ENCODE measurements around the gene DRAM1. TPM values are rescaled to one million over a fixed set of nuclear protein-coding genes. Genes with fewer than 3 reads are reported as not detected.

Gene DRAM1
- total and polyA plus RNA-seq, 2 donors (not counting 1 experiment from before 2014, with no cell fraction given) = 2.1 to 10.2 TPM

DNA sequence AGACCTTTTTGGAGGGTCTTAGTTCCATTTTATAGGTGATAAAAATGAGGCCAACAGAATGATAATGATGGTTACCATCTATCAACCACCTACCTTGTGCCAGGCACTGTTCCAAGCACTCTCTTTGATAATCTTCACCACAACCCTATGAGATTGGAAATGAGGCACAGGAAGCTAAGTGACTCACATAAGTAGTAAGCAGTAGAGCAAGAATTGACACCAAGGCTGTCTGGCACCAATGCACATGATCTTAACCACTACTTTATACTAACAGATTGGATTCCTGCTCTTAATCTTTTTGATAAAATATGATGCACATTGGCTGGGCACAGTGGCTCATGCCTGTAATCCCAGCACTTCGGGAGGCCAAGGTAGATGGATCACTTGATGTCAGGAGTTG lies 91.4 kb downstream of the DRAM1 start:
- Mint-ChIP-seq H3K27me3 (no peaks in the 10 kb centered on the region), H3K27ac (no peak overlapping the region), H3K9me3 (ENCODE audit: insufficient read depth) (no peaks in the 10 kb centered on the region), H3K4me3 (no peak overlapping the region), H3K4me1 (peaks cover 14% of the 10 kb centered on the region)
- no peak for DNase-seq
- H3K36me3 ChIP-seq (replicated peaks in 1 of 2; ENCODE audit: control extremely low read depth in 1 of 2, control insufficient read depth in 1 of 2, extremely low read depth in 1 of 2, insufficient read depth in 2 of 2, low read length in 1 of 2) = no peaks in the 10 kb centered on the region
- TF ChIP-seq, protein P1, sequence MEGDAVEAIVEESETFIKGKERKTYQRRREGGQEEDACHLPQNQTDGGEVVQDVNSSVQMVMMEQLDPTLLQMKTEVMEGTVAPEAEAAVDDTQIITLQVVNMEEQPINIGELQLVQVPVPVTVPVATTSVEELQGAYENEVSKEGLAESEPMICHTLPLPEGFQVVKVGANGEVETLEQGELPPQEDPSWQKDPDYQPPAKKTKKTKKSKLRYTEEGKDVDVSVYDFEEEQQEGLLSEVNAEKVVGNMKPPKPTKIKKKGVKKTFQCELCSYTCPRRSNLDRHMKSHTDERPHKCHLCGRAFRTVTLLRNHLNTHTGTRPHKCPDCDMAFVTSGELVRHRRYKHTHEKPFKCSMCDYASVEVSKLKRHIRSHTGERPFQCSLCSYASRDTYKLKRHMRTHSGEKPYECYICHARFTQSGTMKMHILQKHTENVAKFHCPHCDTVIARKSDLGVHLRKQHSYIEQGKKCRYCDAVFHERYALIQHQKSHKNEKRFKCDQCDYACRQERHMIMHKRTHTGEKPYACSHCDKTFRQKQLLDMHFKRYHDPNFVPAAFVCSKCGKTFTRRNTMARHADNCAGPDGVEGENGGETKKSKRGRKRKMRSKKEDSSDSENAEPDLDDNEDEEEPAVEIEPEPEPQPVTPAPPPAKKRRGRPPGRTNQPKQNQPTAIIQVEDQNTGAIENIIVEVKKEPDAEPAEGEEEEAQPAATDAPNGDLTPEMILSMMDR (IDR thresholded peaks at IDR 0.05) = no peak
- TF ChIP-seq EZH2 (IDR thresholded peaks at IDR 0.05; ENCODE audit: borderline replicate concordance, insufficient read depth, low read depth, low read length, poor library complexity, severe bottlenecking) = no peak
- H3K4me3 ChIP-seq (ENCODE audit: control extremely low read depth in 1 of 5, extremely low read depth in 1 of 5, insufficient read depth in 1 of 5, low read depth in 2 of 5, low read length in 4 of 5) = no peak overlapping the region
- POLR2A ChIA-PET = no interaction called here
- H3K4me1 ChIP-seq (ENCODE audit: control insufficient read depth in 2 of 2, insufficient read depth in 2 of 2, low read length in 2 of 2) = peaks cover 7 to 9% of the 10 kb centered on the region in 2 donors
- CTCF ChIA-PET = no interaction called here
- H3K27ac ChIP-seq (ENCODE audit: low read length in 2 of 2) = no peak overlapping the region
- no peaks in the 10 kb centered on the region for H4K20me1 ChIP-seq (ENCODE audit: control insufficient read depth, insufficient read depth, low read length, poor library complexity, severe bottlenecking)
- H3K4me2 ChIP-seq (replicated peaks; ENCODE audit: low read depth, low read length, poor library complexity, severe bottlenecking) = no peak overlapping the region
- H3K79me2 ChIP-seq (ENCODE audit: control insufficient read depth, insufficient read depth, low read length) = no peaks in the 10 kb centered on the region
- no peaks in the 10 kb centered on the region for H3K9me3 ChIP-seq (ENCODE audit: control extremely low read depth in 1 of 3, control insufficient read depth in 2 of 3, insufficient read depth in 1 of 3, low read length in 2 of 3)
- ATAC-seq (ENCODE audit: low read depth) = no peak
- H3K9ac ChIP-seq (ENCODE audit: low read length) = no peak overlapping the region
- intact Hi-C loops (cut with micrococcal nuclease) = no loop called here
- WGBS (ENCODE audit: insufficient coverage) = no CpG with 5 or more reads among the region's 1 CpG
- no peak overlapping the region for H2AFZ ChIP-seq (ENCODE audit: insufficient read depth, low read depth, low read length, poor library complexity, severe bottlenecking)
- H3K27me3 ChIP-seq (replicated peaks in 1 of 4; ENCODE audit: control extremely low read depth in 1 of 4, control insufficient read depth in 3 of 4, insufficient read depth in 4 of 4, low read length in 3 of 4) = no peaks in the 10 kb centered on the region

Small RNAs within 50 kb of the gene (small RNA-seq; reads per million reads assigned to genes)
- gene RNA5SP369 (ENCODE audit: insufficient read length, low read depth, low replicate concordance) = not detected
- gene RNU6-1183P (ENCODE audit: insufficient read length, low read depth, low replicate concordance) = not detected

Other genes starting within 250 kb of the DRAM1 start
- 215 and 224 TPM in 2 replicates for gene CHPT1, start 179.9 kb upstream of the DRAM1 start, total RNA-seq
- 46.9 and 63.7 TPM in 2 replicates for gene CHPT1, start 179.9 kb upstream of the DRAM1 start, polyA plus RNA-seq
- gene SYCP3, start 138.1 kb upstream of the DRAM1 start, total RNA-seq = 0.12 and 0.80 TPM in 2 replicates
- gene SYCP3, start 138.1 kb upstream of the DRAM1 start, polyA plus RNA-seq = 0.04 and 0.17 TPM in 2 replicates
- 78.8 and 79.4 TPM in 2 replicates for gene GNPTAB, start 46.6 kb upstream of the DRAM1 start, total RNA-seq
- 10.4 and 11.1 TPM in 2 replicates for gene GNPTAB, start 46.6 kb upstream of the DRAM1 start, polyA plus RNA-seq
- 52.8 and 55.8 TPM in 2 replicates for gene WASHC3, start 184.4 kb downstream of the DRAM1 start, total RNA-seq
- gene WASHC3, start 184.4 kb downstream of the DRAM1 start, polyA plus RNA-seq = 57.0 and 68.0 TPM in 2 replicates
- 19.1 and 22.1 TPM in 2 replicates for gene NUP37, start 242.5 kb downstream of the DRAM1 start, total RNA-seq
- gene NUP37, start 242.5 kb downstream of the DRAM1 start, polyA plus RNA-seq = 22.2 and 23.8 TPM in 2 replicates
- 5.2 and 6.6 TPM in 2 replicates for gene PARPBP, start 242.6 kb downstream of the DRAM1 start, total RNA-seq
- 1.2 and 1.7 TPM in 2 replicates for gene PARPBP, start 242.6 kb downstream of the DRAM1 start, polyA plus RNA-seq

Measured in B cell (primary cell).